ENCODE data around the gene USP46.
A peak's percentile ranks its signal among the peaks of the same experiment; 100 is the strongest.

The USP46 gene

DNA sequence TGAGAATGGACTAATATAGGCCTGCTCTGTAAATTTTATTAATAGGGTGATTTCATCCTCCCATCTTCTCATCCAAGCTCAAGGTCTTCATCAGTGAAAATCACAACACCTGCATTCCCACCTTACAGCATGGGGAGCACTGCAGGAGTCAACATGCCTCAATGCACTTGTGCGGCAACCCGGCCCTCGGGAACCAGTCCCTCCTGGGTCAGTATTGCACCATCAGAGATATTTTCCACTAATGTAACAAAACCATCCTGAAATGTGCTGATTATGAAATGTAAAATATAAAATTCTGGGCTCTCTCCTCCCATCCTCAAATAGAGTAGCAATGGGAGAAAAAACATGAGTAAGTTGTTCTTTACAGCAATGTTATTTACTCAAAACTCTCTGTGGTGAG, 13.0 kb downstream of the USP46 start:
- no peak overlapping the region for H3K4me3 ChIP-seq (replicated peaks; ENCODE audit: low read depth, low read length)
- DNase-seq (ENCODE audit: low read depth): no peak
- TF ChIP-seq, protein P1, sequence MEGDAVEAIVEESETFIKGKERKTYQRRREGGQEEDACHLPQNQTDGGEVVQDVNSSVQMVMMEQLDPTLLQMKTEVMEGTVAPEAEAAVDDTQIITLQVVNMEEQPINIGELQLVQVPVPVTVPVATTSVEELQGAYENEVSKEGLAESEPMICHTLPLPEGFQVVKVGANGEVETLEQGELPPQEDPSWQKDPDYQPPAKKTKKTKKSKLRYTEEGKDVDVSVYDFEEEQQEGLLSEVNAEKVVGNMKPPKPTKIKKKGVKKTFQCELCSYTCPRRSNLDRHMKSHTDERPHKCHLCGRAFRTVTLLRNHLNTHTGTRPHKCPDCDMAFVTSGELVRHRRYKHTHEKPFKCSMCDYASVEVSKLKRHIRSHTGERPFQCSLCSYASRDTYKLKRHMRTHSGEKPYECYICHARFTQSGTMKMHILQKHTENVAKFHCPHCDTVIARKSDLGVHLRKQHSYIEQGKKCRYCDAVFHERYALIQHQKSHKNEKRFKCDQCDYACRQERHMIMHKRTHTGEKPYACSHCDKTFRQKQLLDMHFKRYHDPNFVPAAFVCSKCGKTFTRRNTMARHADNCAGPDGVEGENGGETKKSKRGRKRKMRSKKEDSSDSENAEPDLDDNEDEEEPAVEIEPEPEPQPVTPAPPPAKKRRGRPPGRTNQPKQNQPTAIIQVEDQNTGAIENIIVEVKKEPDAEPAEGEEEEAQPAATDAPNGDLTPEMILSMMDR (IDR thresholded peaks at IDR 0.05; ENCODE audit: low read length, missing control alignments): no peak

DNA sequence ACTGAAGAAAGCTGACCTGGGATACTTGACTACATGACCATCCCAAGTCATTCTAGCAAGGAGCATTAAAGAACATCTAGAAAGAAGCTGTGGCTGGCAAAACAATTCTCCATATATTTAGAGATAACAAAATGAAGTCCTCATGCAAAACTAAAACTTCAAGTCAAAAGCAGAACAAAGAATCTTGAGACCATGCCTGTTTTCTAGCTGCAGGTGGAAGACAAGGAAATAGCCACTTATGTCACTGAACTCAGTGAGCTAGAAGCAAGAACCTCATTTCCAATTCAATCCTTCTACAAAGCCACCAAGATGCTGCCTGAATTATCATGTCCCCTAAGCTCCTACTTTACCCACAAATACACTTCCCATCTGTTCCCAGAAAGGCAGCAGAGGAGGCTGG, 13.8 kb downstream of the USP46 start:
- TF ChIP-seq, protein P1 (IDR thresholded peaks at IDR 0.05; ENCODE audit: low read length, missing control alignments): no peak
- no peak for DNase-seq (ENCODE audit: low read depth)
- H3K4me3 ChIP-seq (replicated peaks; ENCODE audit: low read depth, low read length): no peak overlapping the region

DNA sequence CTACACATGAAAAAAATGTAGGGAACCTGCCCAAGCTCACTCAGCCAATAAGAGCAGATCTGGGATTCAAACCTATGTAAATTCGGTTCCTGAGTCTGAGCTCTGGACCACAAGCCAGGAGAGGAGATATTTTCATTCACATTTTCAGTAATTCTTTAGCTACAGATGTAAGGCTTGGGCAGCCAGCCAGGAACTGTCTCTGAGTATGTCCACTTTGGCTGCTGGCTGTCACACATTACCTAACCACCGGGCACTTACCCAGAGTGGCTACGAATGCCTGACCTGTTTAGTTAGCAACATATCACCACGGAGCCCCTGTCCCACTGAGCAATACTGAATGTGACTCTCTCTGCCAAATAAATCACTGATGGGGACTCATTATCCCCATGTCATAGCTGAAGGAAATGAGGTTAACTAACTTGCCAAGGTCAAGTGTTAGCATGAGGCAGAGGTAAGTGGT, 15.3 kb downstream of the USP46 start:
- no peak overlapping the region for H3K4me3 ChIP-seq (replicated peaks; ENCODE audit: low read depth, low read length)
- DNase-seq (ENCODE audit: low read depth): peak; percentile 80
- TF ChIP-seq, protein P1 (IDR thresholded peaks at IDR 0.05; ENCODE audit: low read length, missing control alignments): no peak

DNA sequence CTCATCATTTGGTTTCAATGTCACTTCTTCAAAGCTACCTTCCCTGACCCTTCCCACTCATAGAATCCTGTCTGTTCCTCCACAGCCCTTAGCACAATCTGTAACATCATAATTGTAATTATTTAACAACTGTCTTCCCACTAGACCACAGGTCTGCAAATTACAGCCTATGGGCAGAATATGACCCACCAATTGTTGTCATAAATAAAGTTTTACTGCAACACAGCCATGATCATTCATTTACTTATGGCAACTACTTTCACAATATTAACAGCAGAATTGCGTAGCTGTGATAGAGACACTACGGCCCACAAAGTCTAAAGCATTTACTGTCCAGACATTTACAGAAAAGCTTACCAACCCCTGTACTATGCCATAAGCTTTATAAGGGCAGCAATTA, 15.9 kb downstream of the USP46 start:
- TF ChIP-seq, protein P1 (IDR thresholded peaks at IDR 0.05; ENCODE audit: low read length, missing control alignments): no peak
- no peak overlapping the region for H3K4me3 ChIP-seq (replicated peaks; ENCODE audit: low read depth, low read length)
- no peak for DNase-seq (ENCODE audit: low read depth)

DNA sequence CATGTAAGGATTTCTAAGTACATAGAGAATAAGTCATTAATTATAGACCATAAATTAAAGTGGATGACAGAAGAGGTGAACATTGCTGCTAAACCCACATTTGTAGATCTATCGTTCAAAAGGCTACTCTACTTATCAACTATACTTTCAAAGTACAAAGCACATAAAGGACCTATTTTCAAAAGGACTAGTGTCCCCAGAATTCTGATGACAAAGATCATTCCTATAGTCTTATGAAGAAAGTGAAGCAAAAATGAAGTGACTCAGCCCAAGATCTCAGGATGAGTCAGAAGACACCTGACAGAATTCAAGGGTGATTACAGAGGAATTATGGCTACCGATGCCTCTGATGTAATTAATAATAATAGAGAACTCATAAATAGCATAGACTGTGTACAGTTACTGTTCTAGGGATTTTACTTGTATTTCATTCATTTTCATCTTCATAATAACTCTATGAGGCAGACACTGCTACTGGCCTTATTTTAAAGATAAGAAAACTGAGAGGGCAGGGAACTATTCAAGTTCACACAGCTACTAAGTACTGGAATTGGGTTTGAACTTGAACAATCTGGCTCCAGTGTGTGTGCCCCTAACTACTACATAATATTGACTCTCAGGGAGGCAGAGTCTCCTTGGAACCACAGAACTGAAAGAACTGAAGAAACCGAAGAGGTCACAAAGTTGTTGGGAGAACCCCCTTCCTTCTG, 17.1 kb downstream of the USP46 start:
- TF ChIP-seq, protein P1 (IDR thresholded peaks at IDR 0.05; ENCODE audit: low read length, missing control alignments): no peak
- DNase-seq (ENCODE audit: low read depth): peak; percentile 37
- H3K4me3 ChIP-seq (replicated peaks; ENCODE audit: low read depth, low read length): no peak overlapping the region

DNA sequence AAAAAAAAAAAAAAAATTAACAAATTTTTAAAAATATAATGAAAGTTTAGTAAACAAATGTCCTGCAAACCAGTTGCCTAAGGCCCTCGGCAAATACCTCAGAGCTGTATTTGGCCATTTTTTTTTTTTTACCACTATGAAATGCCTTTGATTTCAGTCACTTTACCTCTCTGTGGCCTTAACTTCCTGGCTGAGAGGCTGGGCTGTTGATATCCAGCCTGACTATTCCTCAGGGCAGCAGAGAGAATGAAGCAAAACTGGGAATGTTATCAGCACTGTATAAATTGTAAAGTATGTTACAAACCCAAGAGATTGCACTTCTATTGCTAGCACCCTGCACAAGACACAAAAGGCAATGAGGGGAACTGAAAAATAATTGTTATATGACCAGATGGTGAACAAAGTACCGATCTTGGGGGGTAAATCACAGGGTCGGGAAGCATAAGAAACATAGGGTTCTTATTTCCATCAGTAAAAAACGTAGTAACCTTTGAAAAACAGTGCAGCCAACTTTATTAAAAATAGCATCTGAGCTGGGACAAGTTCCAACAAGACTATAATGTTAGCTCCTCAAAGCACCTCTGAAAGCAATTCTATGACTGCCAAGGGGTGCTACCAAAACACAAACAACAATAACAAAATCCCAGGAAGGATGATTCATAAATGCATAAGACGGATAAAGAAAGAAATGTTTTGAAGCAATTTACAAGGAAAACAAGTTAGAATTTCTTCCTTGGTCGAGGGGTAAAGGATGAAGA, 18.1 kb downstream of the USP46 start:
- no peak overlapping the region for H3K4me3 ChIP-seq (replicated peaks; ENCODE audit: low read depth, low read length)
- TF ChIP-seq, protein P1 (IDR thresholded peaks at IDR 0.05; ENCODE audit: low read length, missing control alignments): no peak
- DNase-seq (ENCODE audit: low read depth): peak; percentile 50
